Bronchial epithelial cell (primary cell): Measurements from ENCODE around the gene EEIG1. TPM values are rescaled to one million over a fixed set of nuclear protein-coding genes. Genes with fewer than 3 reads are reported as not detected.
A peak's percentile ranks its signal among the peaks of the same experiment; 100 is the strongest.

Experiments
- DNase-seq: peaks from one replicate; pipeline ENCODE4 v3.0.0-alpha.2; 2010; ENCODE audit warnings: low read depth
- FAIRE-seq: peaks from 2 replicates; lab custom pipeline; 2011; peaks lifted over from hg19 to GRCh38; lab: Jason Lieb, UNC
- H3K27me3 ChIP-seq: 2 replicates; pipeline ENCODE4 v1.5.1; 2011; ENCODE audit warnings: low read length; ENCODE audit not compliant: control insufficient read depth, insufficient read depth
- H3K36me3 ChIP-seq: 2 replicates; pipeline ENCODE4 v1.5.1; 2011; ENCODE audit warnings: low read length; ENCODE audit not compliant: control insufficient read depth, insufficient read depth
- H3K4me3 ChIP-seq: 2 replicates; pipeline ENCODE4 v1.5.1; 2011; ENCODE audit warnings: mild to moderate bottlenecking, low read depth, low read length, control low read depth
- total RNA-seq: library from RNA; depleted of rRNA; stranded (reverse); fragments of >200 nt; gene quantifications from 2 replicates; pipeline ENCODE4 v1.2.1, GENCODE V29; 2014
- TF ChIP-seq, protein P1 (sequence below): IDR thresholded peaks from 2 replicates; pipeline ENCODE4 v1.5.1; 2011; ENCODE audit warnings: mild to moderate bottlenecking, moderate library complexity, low read length, control low read depth, inconsistent platforms; ENCODE audit not compliant: insufficient read depth, severe bottlenecking

EEIG1 gene
- total RNA-seq, 1 donor from 2014 or later = 7.4 TPM

DNA sequence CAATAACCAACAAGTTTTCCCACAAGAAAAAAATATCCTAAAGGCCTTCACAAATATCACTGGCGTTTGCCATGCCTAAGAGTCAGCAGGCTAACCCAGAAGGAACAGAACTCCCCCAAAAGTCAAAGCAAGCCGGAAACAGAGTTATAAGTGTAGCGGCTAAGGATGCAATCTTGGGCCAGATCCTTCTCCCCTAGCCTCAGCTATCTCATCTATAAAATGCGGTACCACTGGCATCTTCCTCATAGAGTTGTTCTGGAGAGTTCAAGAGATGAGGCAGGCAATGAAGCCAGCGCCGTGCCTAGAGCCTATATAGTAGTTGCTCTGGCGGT, 43.8 kb downstream of the EEIG1 start:
- Histone ChIP-seq H3K36me3 (peaks cover 8% of the 10 kb centered on the region), H3K4me3 (peak overlapping the region; percentile 71), H3K27me3 (no peaks in the 10 kb centered on the region)
- no peak for FAIRE-seq
- TF ChIP-seq, protein P1, sequence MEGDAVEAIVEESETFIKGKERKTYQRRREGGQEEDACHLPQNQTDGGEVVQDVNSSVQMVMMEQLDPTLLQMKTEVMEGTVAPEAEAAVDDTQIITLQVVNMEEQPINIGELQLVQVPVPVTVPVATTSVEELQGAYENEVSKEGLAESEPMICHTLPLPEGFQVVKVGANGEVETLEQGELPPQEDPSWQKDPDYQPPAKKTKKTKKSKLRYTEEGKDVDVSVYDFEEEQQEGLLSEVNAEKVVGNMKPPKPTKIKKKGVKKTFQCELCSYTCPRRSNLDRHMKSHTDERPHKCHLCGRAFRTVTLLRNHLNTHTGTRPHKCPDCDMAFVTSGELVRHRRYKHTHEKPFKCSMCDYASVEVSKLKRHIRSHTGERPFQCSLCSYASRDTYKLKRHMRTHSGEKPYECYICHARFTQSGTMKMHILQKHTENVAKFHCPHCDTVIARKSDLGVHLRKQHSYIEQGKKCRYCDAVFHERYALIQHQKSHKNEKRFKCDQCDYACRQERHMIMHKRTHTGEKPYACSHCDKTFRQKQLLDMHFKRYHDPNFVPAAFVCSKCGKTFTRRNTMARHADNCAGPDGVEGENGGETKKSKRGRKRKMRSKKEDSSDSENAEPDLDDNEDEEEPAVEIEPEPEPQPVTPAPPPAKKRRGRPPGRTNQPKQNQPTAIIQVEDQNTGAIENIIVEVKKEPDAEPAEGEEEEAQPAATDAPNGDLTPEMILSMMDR = no peak
- no peak for DNase-seq

DNA sequence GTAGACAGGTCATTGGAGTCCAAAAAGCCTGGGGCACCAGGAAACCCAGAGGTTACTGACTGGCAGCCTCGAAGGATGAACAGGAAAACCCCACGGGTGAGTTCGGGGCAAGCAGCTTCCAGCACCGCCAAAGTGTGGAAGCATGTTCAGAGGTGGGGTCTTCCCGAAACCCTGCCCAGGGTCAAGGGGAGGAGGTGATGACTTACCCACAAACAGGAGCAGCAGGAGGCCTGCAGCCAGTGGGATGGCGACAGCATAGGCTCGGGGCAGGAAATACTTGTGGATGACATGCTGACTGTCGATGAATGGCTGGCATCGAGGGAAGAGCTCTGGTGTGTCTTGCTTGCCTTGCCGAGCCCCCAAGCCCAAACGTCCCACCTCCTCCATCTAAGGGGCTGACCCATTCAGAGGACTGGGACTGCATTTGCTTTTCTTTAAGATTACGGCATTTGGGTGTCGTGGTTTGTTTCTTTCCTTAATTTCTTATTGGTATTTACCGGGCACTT, 44.4 kb downstream of the EEIG1 start:
- H3K27me3 ChIP-seq = no peaks in the 10 kb centered on the region
- peak overlapping the region; percentile 71 for H3K4me3 ChIP-seq
- TF ChIP-seq, protein P1 = no peak
- no peak for DNase-seq
- peaks cover 6% of the 10 kb centered on the region for H3K36me3 ChIP-seq
- FAIRE-seq = no peak

GRCh38 chr9:127935765-127936221, 45.0 kb downstream of the EEIG1 start:
- H3K4me3 ChIP-seq = no peak overlapping the region
- H3K27me3 ChIP-seq = no peaks in the 10 kb centered on the region
- TF ChIP-seq, protein P1 = no peak

GRCh38 chr9:127934986-127935385, 45.8 kb downstream of the EEIG1 start:
- no peaks in the 10 kb centered on the region for H3K27me3 ChIP-seq
- peaks cover 4% of the 10 kb centered on the region for H3K36me3 ChIP-seq
- FAIRE-seq (no peak), DNase-seq (no peak)
- no peak overlapping the region for H3K4me3 ChIP-seq
- TF ChIP-seq, protein P1 = no peak

More at GRCh38 chr9:127935765-127936221, 45.0 kb downstream of the EEIG1 start:
- H3K36me3 ChIP-seq = peaks cover 6% of the 10 kb centered on the region
- DNase-seq = peak; percentile 46
- no peak for FAIRE-seq

GRCh38 chr9:127934248-127934647, 46.5 kb downstream of the EEIG1 start:
- FAIRE-seq (no peak), DNase-seq (no peak)
- H3K4me3 ChIP-seq = no peak overlapping the region
- H3K36me3 ChIP-seq = peaks cover 4% of the 10 kb centered on the region
- TF ChIP-seq, protein P1 = peak; percentile 1
- no peaks in the 10 kb centered on the region for H3K27me3 ChIP-seq
